Smooth muscle cell (in vitro differentiated cells): ENCODE measurements around the gene KIAA0040. TPM values are rescaled to one million over a fixed set of nuclear protein-coding genes. Genes with fewer than 3 reads are reported as not detected.

Experiments
- DNase-seq: peaks from one replicate; lab custom pipeline; 2025; ENCODE audit not compliant: unreplicated experiment; lab: John Stamatoyannopoulos, UW
- H2AFZ ChIP-seq: fragments of 200-600 bp; sonication (generic); 2 replicates; pipeline ENCODE4 v1.6.0; 2016; ENCODE audit warnings: antibody characterized with exemption, low read depth, mild to moderate bottlenecking
- H3F3A ChIP-seq: fragments of 200-600 bp; sonication (generic); 2 replicates; pipeline ENCODE4 v1.6.0; 2017; ENCODE audit warnings: antibody characterized with exemption, low read depth
- H3K27ac ChIP-seq: fragments of 200-600 bp; sonication (generic); 2 replicates; pipeline ENCODE4 v1.5.1; 2016; ENCODE audit warnings: low read depth, mild to moderate bottlenecking
- H3K27me3 ChIP-seq: fragments of 200-600 bp; sonication (generic); 2 replicates; pipeline ENCODE4 v1.6.1; 2016; ENCODE audit warnings: low read depth, mild to moderate bottlenecking
- H3K36me3 ChIP-seq: fragments of 200-600 bp; sonication (generic); 2 replicates; pipeline ENCODE4 v1.5.1; 2016; ENCODE audit warnings: low read depth
- H3K4me1 ChIP-seq: fragments of 200-600 bp; sonication (generic); 2 replicates; pipeline ENCODE4 v1.5.1; 2016; ENCODE audit warnings: low read depth
- H3K4me2 ChIP-seq: fragments of 200-600 bp; sonication (generic); 2 replicates; pipeline ENCODE4 v1.6.0; 2016; ENCODE audit warnings: mild to moderate bottlenecking
- H3K4me3 ChIP-seq: fragments of 200-600 bp; sonication (generic); 2 replicates; pipeline ENCODE4 v1.5.1; 2016; ENCODE audit warnings: mild to moderate bottlenecking
- H3K79me2 ChIP-seq: fragments of 200-600 bp; sonication (generic); 2 replicates; pipeline ENCODE4 v1.6.0; 2016; ENCODE audit warnings: low read depth, mild to moderate bottlenecking
- H3K9ac ChIP-seq: fragments of 200-600 bp; sonication (generic); 2 replicates; pipeline ENCODE4 v1.6.0; 2016; ENCODE audit warnings: low read depth
- H3K9me3 ChIP-seq: fragments of 200-600 bp; sonication (generic); replicated peaks from 2 replicates; pipeline ENCODE4 v1.5.1; 2016; ENCODE audit warnings: low read depth
- H4K20me1 ChIP-seq: fragments of 200-600 bp; sonication (generic); 2 replicates; pipeline ENCODE4 v1.6.0; 2016; ENCODE audit warnings: low read depth
- CTCF ChIP-seq: fragments of 200-600 bp; sonication (generic); IDR thresholded peaks from 2 replicates; pipeline ENCODE4 v1.5.1; 2017; ENCODE audit warnings: borderline replicate concordance, mild to moderate bottlenecking, antibody characterized with exemption; ENCODE audit not compliant: insufficient read depth, poor library complexity, severe bottlenecking
- WGBS: methylation state at CpG from one replicate; pipeline ENCODE4 v1.1.7; 2016; ENCODE audit warnings: low lambda C conversion rate; 5-methylcytosine and 5-hydroxymethylcytosine counted together
- polyA plus RNA-seq: library from polyadenylated mRNA; unstranded; fragments of >200 nt; fragmentation: Nextera tagmentation; extraction: Ambion mirVana; gene quantifications from 2 replicates; pipeline ENCODE4 v1.2.1, GENCODE V29; 2016
- total RNA-seq: library from RNA; depleted of rRNA; stranded (reverse); fragments of >200 nt; gene quantifications from 2 replicates; pipeline ENCODE4 v1.2.3, GENCODE V29; 2014

The KIAA0040 gene
- total and polyA plus RNA-seq, 2 experiments from 2014 or later, result 3.8 to 8.9 TPM

GRCh38 chr1:175137369-175137768 lies 55.2 kb downstream of the KIAA0040 start:
- WGBS, result 100% methylated on average over 1 of the region's 1 CpG
- H3K4me3 ChIP-seq, result no peak overlapping the region
- TF ChIP-seq CTCF, result no peak

GRCh38 chr1:175136246-175136645 lies 56.3 kb downstream of the KIAA0040 start:
- Histone ChIP-seq H3K4me1 (no peaks in the 10 kb centered on the region), H4K20me1 (no peaks in the 10 kb centered on the region), H3K4me3 (no peak overlapping the region), H3K36me3 (no peaks in the 10 kb centered on the region), H3K27ac (no peak overlapping the region), H3K9me3 (no peaks in the 10 kb centered on the region), H3K27me3 (no peaks in the 10 kb centered on the region), H3K79me2 (no peaks in the 10 kb centered on the region), H3K4me2 (no peak overlapping the region), H3K9ac (no peak overlapping the region), H2AFZ (no peak overlapping the region), H3F3A (no peaks in the 10 kb centered on the region)
- TF ChIP-seq CTCF, result no peak
- WGBS, result 72% methylated on average over 3 of the region's 3 CpGs
- no peak for DNase-seq

More at GRCh38 chr1:175137369-175137768, 55.2 kb downstream of the KIAA0040 start:
- Histone ChIP-seq H2AFZ (no peak overlapping the region), H3K4me2 (no peak overlapping the region), H4K20me1 (no peaks in the 10 kb centered on the region), H3K27me3 (no peaks in the 10 kb centered on the region), H3K9ac (no peak overlapping the region), H3K79me2 (no peaks in the 10 kb centered on the region), H3K36me3 (no peaks in the 10 kb centered on the region), H3F3A (no peaks in the 10 kb centered on the region), H3K27ac (no peak overlapping the region), H3K9me3 (no peaks in the 10 kb centered on the region), H3K4me1 (no peaks in the 10 kb centered on the region)
- DNase-seq, result no peak

- WGBS, result 68% methylated on average over 1 of the region's 1 CpG
- no peaks in the 10 kb centered on the region for H4K20me1 ChIP-seq
- peaks cover 7% of the 10 kb centered on the region for H3K4me1 ChIP-seq
These were observed 58.1 kb downstream of the KIAA0040 start for GRCh38 chr1:175134500-175134899.

More at GRCh38 chr1:175134500-175134899, 58.1 kb downstream of the KIAA0040 start:
- no peak for DNase-seq
- H3K4me2 ChIP-seq, result no peak overlapping the region
- no peak for TF ChIP-seq CTCF
- H3K9me3 ChIP-seq, result no peaks in the 10 kb centered on the region
- no peak overlapping the region for H3K4me3 ChIP-seq
- no peaks in the 10 kb centered on the region for H3K79me2 ChIP-seq
- no peak overlapping the region for H3K9ac ChIP-seq
- H3K36me3 ChIP-seq, result no peaks in the 10 kb centered on the region
- H3K27ac ChIP-seq, result no peak overlapping the region
- H2AFZ ChIP-seq, result no peak overlapping the region
- no peaks in the 10 kb centered on the region for H3K27me3 ChIP-seq
- H3F3A ChIP-seq, result no peaks in the 10 kb centered on the region
